ENCODE results near the gene VPS13D. TPM values are rescaled to one million over a fixed set of nuclear protein-coding genes. Genes with fewer than 3 reads are reported as not detected.

Gene VPS13D
- total and polyA plus RNA-seq, 10 donors: 10.1 to 108 (median 86.3) TPM

DNA sequence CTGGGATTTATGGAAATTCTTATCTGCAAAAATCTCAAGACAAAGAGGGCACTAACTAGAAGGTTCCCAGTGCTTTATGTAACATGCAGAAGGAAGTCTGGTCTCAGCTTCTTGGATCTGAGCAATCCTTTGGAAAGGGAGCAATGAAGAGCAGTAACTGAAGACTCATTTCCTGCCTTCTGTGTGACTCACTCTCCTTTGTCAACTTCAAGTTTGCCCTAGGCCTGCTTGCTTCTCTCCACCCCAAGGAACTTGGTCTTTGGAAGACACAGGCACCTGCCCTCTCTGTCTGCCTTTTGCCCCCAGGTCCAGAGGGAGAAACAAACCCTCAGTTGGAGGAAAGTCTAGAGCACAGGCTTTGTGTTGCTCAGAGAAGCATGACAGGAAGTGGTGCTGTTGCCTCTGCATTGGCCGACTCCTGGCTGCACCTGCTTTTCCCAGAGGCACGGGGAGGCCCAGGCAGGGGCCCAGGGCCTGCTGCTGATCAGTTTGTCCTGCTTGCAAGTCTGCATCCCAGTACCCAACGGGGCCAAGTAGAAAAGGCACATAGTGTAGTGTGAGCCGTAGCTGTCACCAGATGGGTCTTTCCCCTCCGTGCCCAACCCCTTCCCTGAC is 251.0 kb downstream of the VPS13D start:
- no peaks in the 10 kb centered on the region for H3K27me3 ChIP-seq (replicated peaks in 1 of 7)
- TF ChIP-seq CTCF (IDR thresholded peaks at IDR 0.05 in 8 of 11, conservative IDR thresholded peaks at IDR 0.05 in 3 of 11): no peak
- no peak for TF ChIP-seq POLR2A (IDR thresholded peaks at IDR 0.05)
- peak in 2 of 3 donors; percentile 13 to 62 for TF ChIP-seq POLR2AphosphoS5 (IDR thresholded peaks at IDR 0.05)
- H3K36me3 ChIP-seq: peaks cover 0 to 64% (median 0%) of the 10 kb centered on the region in 6 donors
- H3K4me3 ChIP-seq: no peak overlapping the region
- WGBS, 5 donors: 50 to 61% (median 55%) methylated on average over 5 of the region's 5 CpGs
- intact Hi-C loops (cut with DNase I; ENCODE audit: low total_unique reads): no loop called here
- no peaks in the 10 kb centered on the region for H3K9me3 ChIP-seq
- peak overlapping the region; percentile 10 to 91 (median 49) for H3K27ac ChIP-seq
- peak; percentile 82 for DNase-seq
- H3K4me1 ChIP-seq: peaks cover 43 to 63% (median 60%) of the 10 kb centered on the region in 6 donors

- 85 to 90% (median 88%) methylated on average over 6 of the region's 6 CpGs for WGBS, 5 donors
- H3K27me3 ChIP-seq (replicated peaks in 1 of 7): no peaks in the 10 kb centered on the region
- no peak overlapping the region for H3K4me3 ChIP-seq
- peak overlapping the region in 2 of 8 donors; percentile 58 to 91 for H3K27ac ChIP-seq
- TF ChIP-seq POLR2A (IDR thresholded peaks at IDR 0.05) (no peak), CTCF (IDR thresholded peaks at IDR 0.05 in 8 of 11, conservative IDR thresholded peaks at IDR 0.05 in 3 of 11) (no peak), POLR2AphosphoS5 (IDR thresholded peaks at IDR 0.05) (no peak)
- DNase-seq: no peak
- peaks cover 38 to 59% (median 50%) of the 10 kb centered on the region in 6 donors for H3K4me1 ChIP-seq
- no peaks in the 10 kb centered on the region for H3K9me3 ChIP-seq
- peaks cover 0 to 75% (median 0%) of the 10 kb centered on the region in 6 donors for H3K36me3 ChIP-seq
- intact Hi-C loops (cut with DNase I; ENCODE audit: low total_unique reads): no loop called here
Observed at GRCh38 chr1:12481928-12482327, 252.1 kb downstream of the VPS13D start.

- Histone ChIP-seq H3K9me3 (no peaks in the 10 kb centered on the region), H3K36me3 (peaks cover 0 to 71% (median 0%) of the 10 kb centered on the region in 6 donors), H3K4me1 (peaks cover 28 to 50% (median 39%) of the 10 kb centered on the region in 6 donors), H3K4me3 (no peak overlapping the region), H3K27me3 (replicated peaks in 1 of 7) (no peaks in the 10 kb centered on the region), H3K27ac (no peak overlapping the region)
- no peak for TF ChIP-seq POLR2A (IDR thresholded peaks at IDR 0.05)
- TF ChIP-seq CTCF (IDR thresholded peaks at IDR 0.05 in 8 of 11, conservative IDR thresholded peaks at IDR 0.05 in 3 of 11): no peak
- TF ChIP-seq POLR2AphosphoS5 (IDR thresholded peaks at IDR 0.05): no peak
- WGBS, 5 donors: 92 to 96% (median 94%) methylated on average over 3 of the region's 3 CpGs
- no peak for DNase-seq
- intact Hi-C loops (cut with DNase I; ENCODE audit: low total_unique reads): no loop called here
Observed at GRCh38 chr1:12482988-12483387, 253.2 kb downstream of the VPS13D start.

- no peak overlapping the region for H3K27ac ChIP-seq
- DNase-seq: no peak
- TF ChIP-seq POLR2AphosphoS5 (IDR thresholded peaks at IDR 0.05) (no peak), CTCF (IDR thresholded peaks at IDR 0.05 in 8 of 11, conservative IDR thresholded peaks at IDR 0.05 in 3 of 11) (no peak), POLR2A (IDR thresholded peaks at IDR 0.05) (no peak)
Observed at GRCh38 chr1:12485231-12486058, 255.6 kb downstream of the VPS13D start.

More at GRCh38 chr1:12485231-12486058, 255.6 kb downstream of the VPS13D start:
- 85 to 94% (median 93%) methylated on average over 11 to 12 of the region's 12 CpGs for WGBS, 5 donors
- Histone ChIP-seq H3K27me3 (replicated peaks in 1 of 7) (no peaks in the 10 kb centered on the region), H3K4me1 (peaks cover 10 to 26% (median 15%) of the 10 kb centered on the region in 6 donors), H3K4me3 (no peak overlapping the region), H3K9me3 (no peaks in the 10 kb centered on the region), H3K36me3 (peaks cover 0 to 56% (median 0%) of the 10 kb centered on the region in 6 donors)
- intact Hi-C loops (cut with DNase I; ENCODE audit: low total_unique reads): no loop called here
